Measurements from ENCODE around the gene CIAO2B.

CIAO2B gene

GRCh38 chr16:66919569-66920298, 14.5 kb downstream of the CIAO2B start:
- no peak for DNase-seq

GRCh38 chr16:66918803-66919568, 15.2 kb downstream of the CIAO2B start, which contains the start of gene CDH16:
TSS of gene CDH16 (minus strand) at chr16:66918885. CDS start at chr16:66918065, 820 bp downstream.
- DNase-seq, result no peak

GRCh38 chr16:66918355-66918754, 15.8 kb downstream of the CIAO2B start:
- no peak for DNase-seq

- DNase-seq, result no peak
These were observed 16.5 kb downstream of the CIAO2B start for GRCh38 chr16:66917741-66918140.

- no peak for DNase-seq
These were observed 17.7 kb downstream of the CIAO2B start for GRCh38 chr16:66916518-66916917.

GRCh38 chr16:66915041-66915440, 19.2 kb downstream of the CIAO2B start:
- no peak for DNase-seq

- DNase-seq, result no peak
These were observed 19.7 kb downstream of the CIAO2B start for GRCh38 chr16:66914541-66914940.

- DNase-seq, result no peak
These were observed 20.5 kb downstream of the CIAO2B start for GRCh38 chr16:66913711-66914110.

GRCh38 chr16:66913081-66913480, 21.1 kb downstream of the CIAO2B start:
- DNase-seq, result no peak

GRCh38 chr16:66911801-66912200, 22.4 kb downstream of the CIAO2B start:
- DNase-seq, result no peak

GRCh38 chr16:66911112-66911511, 23.1 kb downstream of the CIAO2B start:
- DNase-seq, result no peak

GRCh38 chr16:66910175-66910940, 23.8 kb downstream of the CIAO2B start:
- DNase-seq, result no peak

- no peak for DNase-seq
These were observed 25.2 kb downstream of the CIAO2B start for GRCh38 chr16:66908762-66909559.

- no peak for DNase-seq
These were observed 26.1 kb downstream of the CIAO2B start for GRCh38 chr16:66908116-66908515.

GRCh38 chr16:66906916-66907836, 27.0 kb downstream of the CIAO2B start:
- DNase-seq, result no peak

- no peak for DNase-seq
These were observed 28.3 kb downstream of the CIAO2B start for GRCh38 chr16:66905633-66906539.

- DNase-seq, result no peak
These were observed 29.2 kb downstream of the CIAO2B start for GRCh38 chr16:66904846-66905632.

- DNase-seq, result no peak
These were observed 29.8 kb downstream of the CIAO2B start for GRCh38 chr16:66904428-66904845.

Data from SHP77 treated with DMSO at 0.1 percent for 48 hours (cell line).